ENCODE measurements around the gene TBC1D1.

GRCh38 chr4:38169524-38169923 lies 278.6 kb downstream of the TBC1D1 start:
- TF ChIP-seq CTCF (IDR thresholded peaks at IDR 0.05): no peak
- no peak for TF ChIP-seq POLR2A (IDR thresholded peaks at IDR 0.05)

All from body of pancreas (tissue), 4 donors.